Left forelimb (tissue), 1 donor: Measurements from ENCODE around the gene MBTPS1.

ENCODE experiments used
- DNase-seq: peaks from one replicate; pipeline ENCODE4 v3.0.0-alpha.2; 2018; ENCODE audit warnings: low spot score

Gene MBTPS1

GRCh38 chr16:84036131-84036530 lies 80.6 kb downstream of the MBTPS1 start:
- DNase-seq, result no peak

GRCh38 chr16:84034516-84034915 lies 82.2 kb downstream of the MBTPS1 start:
- no peak for DNase-seq

DNA sequence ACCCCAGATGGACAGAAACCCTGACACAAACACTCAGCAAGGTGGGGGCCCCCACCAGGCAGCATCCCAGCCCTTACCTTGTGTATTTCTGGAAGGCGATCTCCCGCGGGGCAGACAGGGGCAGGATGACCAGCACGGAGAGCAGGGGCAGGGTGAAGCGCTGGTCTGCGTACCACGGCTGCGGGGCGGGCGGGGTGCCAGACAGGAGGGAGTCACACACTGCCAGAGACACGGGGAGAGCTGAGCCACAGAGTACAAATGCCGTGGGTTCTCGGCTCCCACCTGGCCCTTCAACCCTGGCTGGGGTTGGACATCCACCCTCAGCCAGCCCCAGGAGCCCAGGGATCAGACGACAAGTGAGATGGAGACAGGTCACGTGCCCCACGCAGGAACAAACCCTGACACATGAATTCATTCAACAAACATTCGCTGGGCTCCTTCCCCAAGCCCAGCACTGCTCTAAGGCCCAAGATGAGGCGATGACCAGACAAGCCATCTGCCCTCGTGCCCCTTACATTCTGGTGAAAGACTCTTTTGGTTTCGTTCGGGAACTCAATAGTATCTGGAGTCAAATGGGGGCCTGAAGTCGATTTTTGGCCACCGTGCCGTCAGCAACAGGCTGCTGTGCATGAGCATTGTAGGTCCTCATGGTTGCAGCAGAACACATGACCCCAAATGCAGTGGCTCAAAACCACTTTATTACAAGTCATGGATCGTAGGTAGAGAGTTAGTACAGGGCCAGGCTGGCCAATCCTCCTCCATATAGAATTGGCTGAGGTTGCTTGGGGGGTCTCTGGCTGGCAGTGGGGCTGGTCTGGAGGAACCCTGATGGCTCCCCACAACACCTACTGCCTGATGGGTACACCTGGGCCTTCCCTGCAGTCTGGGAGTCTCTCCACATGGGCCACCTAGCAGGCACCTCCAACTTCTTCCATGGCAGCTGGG lies 83.2 kb downstream of the MBTPS1 start:
- no peak for DNase-seq

DNA sequence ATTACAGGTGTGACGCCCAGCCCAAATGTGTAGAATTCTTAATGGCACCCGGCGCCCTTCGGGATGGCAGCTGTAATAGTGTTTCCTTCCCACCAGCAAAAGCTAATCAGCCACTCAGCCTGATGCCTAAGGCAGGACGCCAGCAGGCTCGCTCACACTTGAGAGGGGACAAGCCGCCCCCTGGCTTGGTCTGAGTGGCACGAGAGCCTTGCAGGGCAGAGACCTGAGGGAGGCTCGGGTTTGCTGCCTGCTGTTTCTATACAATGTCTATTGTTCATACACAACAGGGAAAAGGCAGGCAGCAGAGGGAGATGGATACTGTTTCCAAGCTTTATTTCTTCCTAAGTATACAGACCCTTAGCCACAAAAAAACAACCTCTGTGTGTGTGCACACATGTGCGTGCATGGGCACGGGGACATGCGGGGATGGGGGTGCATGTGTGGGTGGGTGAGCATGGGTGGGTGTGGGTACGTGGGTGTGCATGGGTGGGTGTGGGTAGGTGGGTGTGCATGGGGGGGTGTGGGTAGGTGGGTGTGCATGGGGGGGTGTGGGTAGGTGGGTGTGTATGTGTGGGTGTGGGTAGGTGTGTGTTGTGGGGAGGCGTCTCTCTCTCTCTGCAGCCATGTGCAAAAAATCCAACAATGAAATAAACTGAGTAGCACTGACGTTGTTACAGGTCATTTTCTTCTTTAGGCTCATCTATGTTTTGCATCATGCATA lies 84.1 kb downstream of the MBTPS1 start:
- no peak for DNase-seq

DNA sequence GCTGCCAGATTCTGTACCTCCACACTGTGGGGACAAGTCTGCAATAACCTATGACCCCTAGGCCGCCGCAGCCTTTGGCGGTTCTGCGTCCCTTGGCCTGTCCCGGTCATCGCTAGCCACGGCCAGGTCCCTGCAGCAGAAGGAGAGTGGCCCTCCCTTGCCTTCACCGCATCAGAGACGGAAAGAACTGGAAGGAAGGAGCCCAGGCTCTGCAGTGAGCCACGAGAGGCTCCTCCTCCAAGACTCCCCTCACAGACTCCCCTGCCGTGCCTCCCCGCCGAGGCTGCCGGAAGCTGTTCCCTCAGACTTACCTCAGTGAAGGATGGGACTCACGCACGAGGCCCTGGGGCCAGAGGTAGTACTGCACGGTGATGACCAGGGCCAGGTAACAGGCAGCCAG lies 85.2 kb downstream of the MBTPS1 start:
- DNase-seq, result no peak

DNA sequence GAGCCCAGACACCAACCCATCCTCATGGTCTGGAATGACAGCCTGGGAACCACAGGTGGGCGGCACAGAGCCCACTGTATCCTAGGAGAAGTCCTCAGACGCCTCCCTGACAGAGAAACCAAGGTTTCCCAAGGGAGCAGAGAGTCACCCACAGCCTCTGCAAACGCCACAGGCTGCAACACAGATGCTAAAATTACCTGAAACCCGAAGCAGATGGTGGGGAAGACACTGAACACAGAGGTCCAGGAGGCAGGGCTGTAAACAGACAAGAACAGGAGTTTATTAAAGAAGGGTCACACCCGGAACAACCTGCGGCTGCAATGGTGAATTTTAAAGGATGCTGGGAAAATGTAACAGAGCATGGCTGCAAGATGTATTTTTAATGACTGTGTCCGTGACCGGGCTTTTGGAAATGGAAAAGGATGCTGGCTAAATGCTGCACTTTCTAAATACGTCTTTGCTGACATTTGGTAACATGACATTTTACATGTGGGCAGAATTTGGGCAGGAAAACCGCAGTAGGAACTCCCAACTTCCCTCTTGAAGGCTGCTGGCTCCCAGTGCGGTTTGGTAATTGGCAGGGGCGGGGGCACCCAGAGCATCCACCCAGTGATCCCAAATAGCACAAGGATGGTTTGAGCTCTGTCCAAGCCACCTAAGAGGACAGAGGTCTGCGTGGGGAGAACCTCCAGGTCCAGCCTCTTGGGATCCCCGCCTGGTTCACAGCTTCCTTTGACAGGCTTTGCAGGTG lies 87.3 kb downstream of the MBTPS1 start:
- no peak for DNase-seq

DNA sequence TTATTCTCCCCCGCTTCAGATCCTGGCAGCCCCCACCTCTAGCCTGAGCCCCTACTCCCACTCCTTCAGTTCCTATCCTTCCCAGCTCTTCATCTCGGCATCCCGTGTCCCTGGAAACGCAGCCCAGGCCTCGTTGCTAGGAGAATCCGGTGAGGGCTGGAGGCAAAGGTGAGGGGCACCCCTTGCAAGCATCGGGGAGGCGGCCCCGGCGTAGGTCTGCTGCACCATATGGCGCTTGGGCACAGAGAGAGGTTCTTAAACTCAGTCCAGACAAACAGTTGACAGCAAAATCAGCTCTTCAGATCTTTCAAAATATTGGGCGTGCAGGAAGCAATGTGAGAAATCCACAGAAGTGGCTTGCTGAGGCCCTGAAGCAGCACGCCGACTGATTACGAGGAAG lies 89.1 kb downstream of the MBTPS1 start:
- DNase-seq, result no peak

- no peak for DNase-seq
Measured at GRCh38 chr16:84026606-84027005, 90.1 kb downstream of the MBTPS1 start.

GRCh38 chr16:84024854-84025253 lies 91.9 kb downstream of the MBTPS1 start:
- DNase-seq, result no peak

GRCh38 chr16:84022644-84023043 lies 94.1 kb downstream of the MBTPS1 start:
- no peak for DNase-seq

DNA sequence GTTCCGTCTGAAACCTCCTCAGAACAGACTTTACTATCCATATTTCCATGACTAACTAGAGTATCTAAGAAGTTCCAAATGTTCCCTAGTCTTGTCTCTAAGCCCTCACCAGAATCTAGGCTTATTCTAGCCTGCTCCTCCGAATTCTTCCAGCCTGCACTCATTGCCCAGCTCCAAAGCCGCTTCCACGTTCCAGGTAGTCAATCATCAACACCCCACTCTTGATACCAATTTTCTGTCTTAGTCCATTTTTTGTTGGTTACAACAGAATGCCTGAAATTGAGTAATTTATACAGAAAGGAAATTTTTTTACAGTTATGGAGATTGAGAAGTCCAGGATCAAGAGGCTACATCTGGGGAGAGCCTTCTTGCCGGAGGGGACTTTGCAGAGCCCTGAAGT lies 95.3 kb downstream of the MBTPS1 start:
- DNase-seq, result no peak

DNA sequence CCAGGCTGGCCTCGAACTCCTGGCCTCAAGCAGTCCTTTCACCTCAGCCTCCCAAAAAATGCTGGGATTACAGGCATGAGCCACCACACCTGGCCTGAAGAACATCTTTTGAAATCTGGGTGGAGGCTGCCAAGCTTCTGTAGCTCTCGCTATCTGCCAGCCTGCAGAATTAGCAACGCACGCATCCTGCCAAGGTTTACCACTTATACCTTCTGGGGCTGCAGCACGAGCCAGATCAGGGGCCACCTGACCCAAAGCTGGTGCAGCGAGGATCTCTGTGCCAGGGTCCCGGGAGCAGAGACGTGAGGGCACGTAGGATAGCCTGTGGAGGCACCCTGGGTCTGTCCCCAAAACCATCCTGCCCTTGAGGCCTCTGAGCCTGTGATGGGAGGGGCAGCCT lies 96.4 kb downstream of the MBTPS1 start:
- no peak for DNase-seq

DNA sequence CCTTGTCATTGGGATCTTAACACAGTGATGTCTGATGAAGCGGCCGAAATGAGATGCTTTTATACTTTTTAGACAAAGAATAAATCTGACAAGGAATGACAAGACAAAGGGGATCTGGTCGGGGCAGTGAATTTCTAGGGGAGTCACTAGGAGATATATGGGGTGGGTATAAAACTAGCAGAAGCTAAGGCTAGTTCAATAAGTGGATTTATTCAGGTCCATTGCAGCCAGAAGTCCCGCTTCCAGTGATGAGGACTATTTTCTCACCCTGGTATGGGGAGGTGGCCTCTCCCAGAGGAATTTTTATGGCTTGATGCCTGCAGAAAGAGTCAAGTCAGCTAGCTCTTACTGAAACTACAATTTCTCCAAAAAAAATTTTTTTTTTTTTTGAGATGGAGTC lies 98.0 kb downstream of the MBTPS1 start:
- no peak for DNase-seq

DNA sequence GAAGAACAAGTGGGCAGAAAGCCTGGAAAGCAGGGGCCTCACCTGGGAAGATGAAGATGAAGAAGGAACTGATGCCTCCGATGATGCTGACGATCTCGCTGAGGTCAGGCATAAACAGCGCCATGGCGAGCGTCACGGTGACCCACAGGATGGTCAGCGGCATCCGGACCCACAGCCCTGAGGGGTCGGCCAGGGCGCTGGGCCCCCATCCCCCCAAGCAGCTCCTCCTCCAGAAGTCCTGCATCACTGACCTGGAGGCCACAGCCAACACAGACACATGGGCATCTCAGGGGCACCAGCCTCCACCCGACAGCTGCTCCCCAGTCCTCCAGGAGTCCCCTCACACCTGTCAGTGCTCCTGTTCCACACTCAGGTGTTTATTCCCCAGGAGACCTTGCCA lies 100.3 kb downstream of the MBTPS1 start:
- no peak for DNase-seq

DNA sequence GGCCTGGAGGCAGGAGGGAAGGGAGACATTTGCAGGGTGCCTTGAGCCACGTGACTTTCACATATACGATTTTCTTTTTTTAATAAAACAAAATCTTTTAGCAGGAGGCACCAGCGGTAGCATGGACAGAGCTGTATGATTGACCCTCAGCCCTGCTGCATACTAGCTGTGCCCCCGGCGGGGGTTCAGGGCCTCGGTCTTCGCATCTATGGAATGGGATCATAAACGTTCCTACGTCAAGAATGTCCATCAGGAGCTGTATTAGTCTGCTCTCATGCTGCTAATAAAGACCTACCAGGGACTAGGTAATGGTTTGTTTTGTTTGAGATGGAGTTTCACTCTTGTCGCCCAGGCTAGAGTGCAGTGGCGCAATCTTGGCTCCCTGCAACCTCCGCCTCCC lies 101.3 kb downstream of the MBTPS1 start:
- DNase-seq, result no peak

GRCh38 chr16:84014570-84015327 lies 102.0 kb downstream of the MBTPS1 start:
- no peak for DNase-seq

GRCh38 chr16:84013787-84014569 lies 102.8 kb downstream of the MBTPS1 start:
- DNase-seq, result no peak

DNA sequence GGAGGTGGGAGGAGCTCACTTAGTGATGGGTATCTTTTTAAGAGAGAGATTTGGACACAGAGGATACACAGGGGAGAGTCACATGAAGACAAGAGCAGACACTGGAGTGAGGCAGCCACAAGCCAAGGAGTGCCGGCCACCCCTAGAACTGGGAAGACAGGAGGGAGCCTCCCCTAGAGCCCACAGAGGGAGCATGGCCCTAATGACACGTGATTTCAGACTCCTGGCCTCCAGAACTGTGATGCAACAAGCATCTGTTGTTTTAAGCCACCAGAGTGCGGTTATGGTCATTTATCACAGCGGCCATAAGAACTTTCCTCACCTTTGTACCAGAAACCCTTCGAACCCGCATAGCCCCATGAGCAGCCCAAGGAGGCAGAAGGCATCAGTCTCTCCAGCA lies 107.5 kb downstream of the MBTPS1 start:
- DNase-seq, result no peak

DNA sequence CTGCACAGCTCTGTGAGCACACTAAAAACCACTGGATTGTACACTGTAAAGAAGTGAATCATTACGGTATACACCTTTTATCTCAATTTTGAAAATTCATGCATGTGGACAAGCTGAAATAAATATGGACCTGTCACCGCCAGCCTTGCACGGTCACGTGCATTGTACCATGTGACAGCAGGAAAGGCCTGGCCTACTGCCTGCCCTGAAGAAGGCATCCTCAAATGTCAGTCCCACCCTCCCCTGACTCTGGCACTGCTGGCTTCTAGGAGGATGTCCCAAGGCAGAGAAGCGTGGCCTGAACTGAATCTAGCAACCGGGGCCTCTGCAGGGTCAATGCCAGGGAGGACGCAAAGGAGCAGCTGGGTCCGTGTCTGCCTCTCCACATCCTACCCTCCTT lies 108.8 kb downstream of the MBTPS1 start:
- DNase-seq, result no peak

GRCh38 chr16:84007520-84007919 lies 109.2 kb downstream of the MBTPS1 start:
- DNase-seq, result no peak

DNA sequence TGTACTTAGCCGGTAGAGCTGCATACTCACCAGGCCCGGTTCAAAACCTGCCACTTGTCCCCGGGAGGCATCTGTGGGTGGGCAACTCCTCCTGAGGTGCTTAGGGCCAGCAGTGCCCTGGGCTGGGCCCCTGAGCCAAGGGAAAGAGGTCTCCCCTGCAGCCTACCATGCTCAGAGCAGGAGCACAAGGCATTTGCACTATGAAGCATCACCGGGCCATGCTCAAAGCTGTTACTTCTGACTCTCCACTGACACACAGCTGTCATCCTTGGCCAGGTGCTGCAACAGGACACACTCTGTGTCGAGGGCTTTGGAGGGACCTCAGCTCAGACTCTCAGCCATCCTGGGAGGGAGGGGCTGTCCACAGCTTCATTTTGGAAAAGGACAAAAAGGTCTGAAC lies 111.4 kb downstream of the MBTPS1 start:
- DNase-seq, result no peak
